Subcutaneous adipose tissue (tissue), 4 donors: ENCODE measurements around the gene CAMSAP3. TPM values are rescaled to one million over a fixed set of nuclear protein-coding genes. Genes with fewer than 3 reads are reported as not detected.

ENCODE experiments used
- CTCF ChIP-seq: fragments of 450-650 bp; IDR thresholded peaks from one replicate; pipeline ENCODE4 v1.5.1; 2016; ENCODE audit warnings: low read depth, mild to moderate bottlenecking, control low read depth, antibody characterized with exemption, moderate library complexity
- total RNA-seq, 4 donors: library from RNA; depleted of rRNA; stranded (reverse); fragments of >200 nt; gene quantifications; one replicate each; pipeline ENCODE4 v1.1.0, GENCODE V29; 2016

The CAMSAP3 gene
- total RNA-seq, 4 donors from 2014 or later = not detected

GRCh38 chr19:7643031-7643415, 47.4 kb downstream of the CAMSAP3 start:
- TF ChIP-seq CTCF = no peak

GRCh38 chr19:7644550-7644877, 48.9 kb downstream of the CAMSAP3 start:
- no peak for TF ChIP-seq CTCF

DNA sequence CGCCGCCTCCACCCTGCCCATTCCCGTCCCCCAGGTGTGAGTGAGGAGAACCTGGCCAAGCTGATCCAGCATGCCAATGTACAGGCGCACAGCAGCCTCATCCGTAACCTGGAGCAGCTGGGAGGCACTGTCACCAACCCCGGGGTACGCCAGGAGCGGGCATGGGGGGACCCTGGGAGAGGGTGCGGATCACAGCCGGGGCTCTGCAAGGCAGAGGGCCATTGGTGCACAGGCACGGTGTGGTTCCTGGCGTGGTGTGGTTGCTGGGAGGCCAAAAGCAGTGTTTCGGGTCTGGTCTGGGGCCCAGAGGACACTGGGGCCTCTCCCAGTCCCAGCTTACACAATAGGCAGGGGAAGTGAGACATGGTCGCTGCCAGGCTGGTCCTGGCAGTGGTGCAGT, 49.5 kb downstream of the CAMSAP3 start:
- TF ChIP-seq CTCF = no peak

GRCh38 chr19:7645656-7646425, 50.2 kb downstream of the CAMSAP3 start:
- TF ChIP-seq CTCF = no peak

GRCh38 chr19:7646426-7646700, 50.7 kb downstream of the CAMSAP3 start:
- TF ChIP-seq CTCF = no peak

GRCh38 chr19:7647156-7647555, 51.5 kb downstream of the CAMSAP3 start:
- TF ChIP-seq CTCF = no peak

- TF ChIP-seq CTCF = no peak
These were observed 52.8 kb downstream of the CAMSAP3 start for GRCh38 chr19:7648265-7649014.
